ENCODE measurements around the gene HAND1.

Gene HAND1

GRCh38 chr5:154437281-154437965 lies 40.6 kb downstream of the HAND1 start:
- Mint-ChIP-seq H3K4me3 (no peak overlapping the region), H3K9me3 (no peaks in the 10 kb centered on the region), H3K27ac (no peak overlapping the region), H3K27me3 (no peaks in the 10 kb centered on the region), H3K36me3 (ENCODE audit: low read depth) (peaks cover 71% of the 10 kb centered on the region), H3K4me1 (ENCODE audit: low read depth) (no peaks in the 10 kb centered on the region)

GRCh38 chr5:154435226-154435625 lies 42.8 kb downstream of the HAND1 start:
- Mint-ChIP-seq H3K36me3 (ENCODE audit: low read depth) (peaks cover 64% of the 10 kb centered on the region), H3K27me3 (no peaks in the 10 kb centered on the region), H3K9me3 (no peaks in the 10 kb centered on the region), H3K4me3 (no peak overlapping the region), H3K27ac (no peak overlapping the region), H3K4me1 (ENCODE audit: low read depth) (no peaks in the 10 kb centered on the region)

GRCh38 chr5:154430961-154431630 lies 46.9 kb downstream of the HAND1 start:
- Mint-ChIP-seq H3K27me3 (no peaks in the 10 kb centered on the region), H3K9me3 (peaks cover 4% of the 10 kb centered on the region), H3K4me1 (ENCODE audit: low read depth) (no peaks in the 10 kb centered on the region), H3K27ac (peak overlapping the region; percentile 18), H3K4me3 (no peak overlapping the region), H3K36me3 (ENCODE audit: low read depth) (peaks cover 42% of the 10 kb centered on the region)

GRCh38 chr5:154430466-154430865 lies 47.6 kb downstream of the HAND1 start:
- Mint-ChIP-seq H3K4me3 (no peak overlapping the region), H3K36me3 (ENCODE audit: low read depth) (peaks cover 37% of the 10 kb centered on the region), H3K9me3 (peaks cover 4% of the 10 kb centered on the region), H3K27ac (no peak overlapping the region), H3K27me3 (no peaks in the 10 kb centered on the region), H3K4me1 (ENCODE audit: low read depth) (no peaks in the 10 kb centered on the region)

GRCh38 chr5:154429341-154429740 lies 48.7 kb downstream of the HAND1 start:
- no peak overlapping the region for H3K4me3 Mint-ChIP-seq
- no peaks in the 10 kb centered on the region for H3K4me1 Mint-ChIP-seq (ENCODE audit: low read depth)
- no peak overlapping the region for H3K27ac Mint-ChIP-seq
- H3K27me3 Mint-ChIP-seq, result no peaks in the 10 kb centered on the region
- H3K36me3 Mint-ChIP-seq (ENCODE audit: low read depth), result peaks cover 43% of the 10 kb centered on the region
- peaks cover 4% of the 10 kb centered on the region for H3K9me3 Mint-ChIP-seq

- no peaks in the 10 kb centered on the region for H3K27me3 Mint-ChIP-seq
- H3K4me3 Mint-ChIP-seq, result no peak overlapping the region
- H3K36me3 Mint-ChIP-seq (ENCODE audit: low read depth), result peaks cover 43% of the 10 kb centered on the region
- H3K4me1 Mint-ChIP-seq (ENCODE audit: low read depth), result no peaks in the 10 kb centered on the region
- peaks cover 4% of the 10 kb centered on the region for H3K9me3 Mint-ChIP-seq
- H3K27ac Mint-ChIP-seq, result no peak overlapping the region
Observed at GRCh38 chr5:154428208-154428607, 49.8 kb downstream of the HAND1 start.

Measured in stimulated activated naive CD8-positive, alpha-beta T cell treated with anti-CD3 and anti-CD28 coated beads, Interleukin-15, Interleukin-2, amounts not matched to agents 100 ng/mL and 50 ng/mL, for 24 hours (primary cell).